DMS114 treated with DMSO at 0.1 percent for 48 hours (cell line): ENCODE data around the gene LFNG.
"Not testable (repeated sequence)": the region's sequence is repeated elsewhere in the genome, so short reads cannot be mapped to it uniquely, and the experiment has no call there.

Source experiments
- DNase-seq: peaks from one replicate; lab custom pipeline; 2025; ENCODE audit not compliant: unreplicated experiment; lab: John Stamatoyannopoulos, UW

LFNG gene

GRCh38 chr7:2542011-2542915 is 22.7 kb downstream of the LFNG start:
- no peak for DNase-seq

DNA sequence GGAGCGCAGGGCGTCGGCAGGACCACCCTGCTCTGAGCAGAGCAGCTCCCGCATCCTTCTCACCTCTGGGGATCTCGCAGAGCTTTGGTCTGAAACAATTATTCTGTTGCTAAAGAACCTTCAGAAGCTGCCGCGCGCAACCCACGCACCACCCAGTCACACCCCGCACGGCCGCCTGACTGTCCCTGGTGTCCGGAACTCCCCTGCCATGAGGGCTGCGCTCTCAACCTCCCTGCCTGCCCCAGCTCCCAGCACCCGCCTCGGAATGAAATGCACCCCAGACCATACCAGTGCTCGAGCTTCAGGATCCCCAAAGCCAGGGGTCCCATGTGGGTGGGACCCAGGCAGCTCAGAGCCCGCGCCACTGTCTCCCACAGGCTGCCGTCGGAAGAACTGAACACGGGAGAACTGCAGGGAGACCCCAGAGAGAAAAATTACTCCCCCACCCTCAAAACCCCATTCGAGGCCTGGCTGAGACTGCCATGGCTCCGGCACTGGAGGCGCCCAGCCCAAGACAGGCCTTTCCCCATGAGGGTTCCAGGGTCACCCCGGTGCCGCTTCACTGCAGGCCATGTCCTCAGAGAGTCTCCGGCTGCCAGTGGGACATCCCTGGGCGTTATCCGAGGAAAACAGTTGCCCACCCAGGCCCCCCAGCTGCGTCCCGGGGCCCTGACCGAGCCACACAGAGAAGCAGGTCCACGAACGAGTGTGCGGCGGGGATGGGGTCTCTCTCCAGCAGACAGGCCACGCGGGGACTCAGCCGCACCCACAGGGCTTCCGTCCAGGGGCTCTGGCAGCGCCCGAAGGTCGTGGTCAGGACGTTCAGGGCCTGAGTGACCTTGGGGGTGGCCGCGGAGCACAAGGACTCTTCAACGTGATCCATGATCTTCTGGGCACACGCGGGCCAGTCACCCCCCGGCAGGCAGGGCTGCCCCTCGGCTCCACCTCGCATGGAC is 23.6 kb downstream of the LFNG start:
- no peak for DNase-seq

DNA sequence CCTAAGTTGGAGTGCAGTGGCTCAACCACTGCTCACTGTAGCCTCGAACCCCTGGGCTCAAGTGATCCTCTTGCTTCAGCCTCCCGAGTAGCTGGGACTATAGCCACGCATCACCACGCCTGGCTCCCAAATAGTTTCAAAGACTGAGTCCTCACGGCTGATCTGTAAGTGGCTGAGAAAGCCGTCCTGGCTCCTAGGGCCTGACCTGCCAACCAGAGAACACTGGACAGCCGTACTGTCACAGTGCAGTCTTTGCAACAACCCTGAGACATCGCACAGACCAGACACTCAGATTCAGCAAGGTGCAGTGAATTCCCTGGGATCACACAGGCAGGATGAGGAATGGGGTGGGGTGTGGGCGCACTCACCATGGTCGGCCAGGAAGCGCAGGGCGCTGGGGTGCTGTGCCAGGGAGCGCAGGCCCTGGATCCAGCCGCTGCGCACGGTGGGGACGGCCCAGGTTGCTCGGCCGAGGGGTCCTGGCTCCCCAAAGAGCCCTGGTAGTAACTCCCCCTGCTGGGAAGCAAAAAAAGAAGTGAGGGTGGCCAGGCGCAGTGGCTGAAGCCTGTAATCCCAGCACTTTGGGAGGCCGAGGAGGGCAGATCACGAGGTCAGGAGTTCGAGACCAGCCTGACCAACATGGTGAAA is 25.1 kb downstream of the LFNG start:
- no peak for DNase-seq

- DNase-seq: no peak
These were observed 26.3 kb downstream of the LFNG start for GRCh38 chr7:2545746-2546425.

DNA sequence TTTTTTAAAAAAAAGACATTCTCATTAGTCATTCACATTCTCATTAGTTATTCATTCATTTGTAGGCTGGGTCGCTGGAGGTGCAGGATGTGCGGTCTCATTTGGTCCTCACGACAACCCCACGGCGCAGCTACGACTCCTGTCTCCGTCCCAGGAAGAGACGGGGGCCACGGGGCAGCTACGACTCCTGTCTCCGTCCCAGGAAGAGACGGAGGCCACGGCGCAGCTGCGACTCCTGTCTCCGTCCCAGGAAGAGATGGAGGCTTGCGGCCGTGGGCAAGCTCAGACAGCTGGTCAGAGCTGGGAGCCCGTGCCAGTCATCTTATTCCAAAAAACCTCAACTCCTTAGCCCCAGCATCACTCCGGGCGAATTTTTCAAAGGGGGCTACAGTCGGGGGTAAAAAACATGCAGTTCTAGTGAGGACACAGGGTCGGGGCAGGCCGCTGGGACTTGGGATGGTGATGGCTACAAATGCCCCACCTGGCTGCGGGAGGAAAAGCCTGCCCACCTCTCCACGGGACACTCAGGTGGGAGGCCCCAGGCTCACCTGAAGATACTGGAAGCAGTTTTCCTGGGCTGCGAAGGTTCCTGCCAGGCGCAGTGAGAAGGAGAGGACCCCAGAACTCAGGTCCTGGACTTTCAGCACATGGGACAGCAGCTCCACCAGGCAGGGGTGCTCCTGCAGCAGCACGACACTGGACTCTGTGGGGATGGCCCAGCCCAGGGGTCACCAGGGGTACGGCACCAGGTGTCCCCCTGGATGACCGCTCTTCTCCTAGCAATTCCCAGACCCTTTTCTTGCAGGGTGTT is 27.4 kb downstream of the LFNG start:
- DNase-seq: no peak

DNA sequence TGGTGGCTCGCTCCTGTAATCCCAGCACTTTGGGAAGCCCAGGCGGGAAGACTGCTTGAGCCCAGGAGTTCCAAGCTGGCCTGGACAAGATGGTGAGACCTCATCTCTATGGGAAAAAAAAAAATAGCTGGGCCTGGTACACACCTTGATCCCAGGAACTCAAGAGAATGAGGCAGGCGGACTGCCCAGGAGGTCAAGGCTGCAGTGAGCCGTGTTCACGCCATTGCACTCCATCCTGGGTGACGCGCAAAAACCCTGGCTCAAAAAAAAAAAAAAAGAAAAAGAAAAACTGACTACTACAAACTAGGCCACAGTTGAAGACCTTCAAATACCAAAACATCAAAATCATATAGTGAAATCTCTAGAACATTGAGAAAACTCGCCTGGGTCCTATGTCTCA is 31.8 kb downstream of the LFNG start:
- DNase-seq: no peak

DNA sequence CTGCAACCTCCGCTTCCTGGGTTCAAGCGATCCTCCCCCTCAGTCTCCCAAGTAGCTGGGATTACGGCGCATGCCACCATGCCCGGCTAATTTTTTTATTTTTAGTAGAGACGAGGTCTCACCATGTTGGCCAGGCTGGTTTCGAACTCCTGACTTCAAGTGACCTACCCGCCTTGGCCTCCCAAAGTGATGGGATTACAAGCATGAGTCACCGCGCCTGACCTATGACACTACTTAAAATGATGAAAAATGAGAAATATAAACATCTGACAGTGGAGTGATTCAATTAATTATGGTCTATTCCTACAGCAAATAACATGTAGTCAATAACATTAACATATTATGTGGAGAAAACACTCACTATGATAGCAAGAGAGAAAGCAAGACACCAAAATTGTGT is 33.5 kb downstream of the LFNG start:
- DNase-seq: no peak

DNA sequence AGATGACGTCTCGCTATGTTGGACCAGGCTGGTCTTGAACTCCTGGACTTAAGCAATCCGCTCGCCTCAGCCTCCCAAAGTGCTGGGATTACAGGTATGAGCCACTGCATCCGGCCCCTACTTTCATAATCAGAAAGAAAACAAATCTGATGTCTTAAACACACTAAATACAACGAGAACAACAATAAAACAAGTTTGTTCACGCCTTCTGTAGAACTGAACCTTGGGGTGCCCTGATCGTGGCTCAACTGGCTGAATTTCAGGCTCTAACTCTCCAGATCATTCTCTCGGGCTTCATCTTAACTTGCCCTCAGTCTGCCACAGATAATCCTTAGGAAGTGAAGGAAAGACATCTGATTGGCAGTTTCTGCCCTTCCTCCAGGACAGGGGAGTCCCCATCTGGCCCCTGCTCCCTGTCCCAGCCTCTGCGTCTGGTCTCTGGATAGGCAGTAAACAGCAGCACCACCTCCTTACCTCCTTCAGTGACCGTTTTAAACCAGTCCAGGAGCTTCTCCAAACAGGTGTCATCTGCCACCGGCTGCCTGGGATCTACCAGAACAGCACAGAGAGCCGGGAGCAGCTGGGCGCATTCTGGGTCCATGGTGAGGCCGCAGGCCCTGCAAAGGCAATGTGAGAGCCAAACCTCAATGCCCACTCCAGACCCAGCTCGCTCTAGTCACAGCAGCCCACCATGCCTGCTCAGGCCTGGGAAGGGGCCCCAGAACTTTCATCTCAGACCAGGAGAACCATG is 34.4 kb downstream of the LFNG start:
- no peak for DNase-seq

- DNase-seq: no peak
These were observed 35.1 kb downstream of the LFNG start for GRCh38 chr7:2554661-2555111.

GRCh38 chr7:2555121-2556052 is 35.8 kb downstream of the LFNG start, which contains the start of gene BRAT1:
Gene BRAT1 (minus strand): TSS chr7:2555524. CDS start chr7:2554431, 1,093 bp downstream.
- DNase-seq: peak; percentile 88

- DNase-seq: peak; percentile 74
These were observed 39.2 kb downstream of the LFNG start, which contains the start of gene IQCE for GRCh38 chr7:2558629-2559282. Gene IQCE (plus strand): TSS chr7:2558979. CDS start chr7:2559182, 203 bp downstream.

GRCh38 chr7:2559283-2559950 is 39.8 kb downstream of the LFNG start:
- no peak for DNase-seq

DNA sequence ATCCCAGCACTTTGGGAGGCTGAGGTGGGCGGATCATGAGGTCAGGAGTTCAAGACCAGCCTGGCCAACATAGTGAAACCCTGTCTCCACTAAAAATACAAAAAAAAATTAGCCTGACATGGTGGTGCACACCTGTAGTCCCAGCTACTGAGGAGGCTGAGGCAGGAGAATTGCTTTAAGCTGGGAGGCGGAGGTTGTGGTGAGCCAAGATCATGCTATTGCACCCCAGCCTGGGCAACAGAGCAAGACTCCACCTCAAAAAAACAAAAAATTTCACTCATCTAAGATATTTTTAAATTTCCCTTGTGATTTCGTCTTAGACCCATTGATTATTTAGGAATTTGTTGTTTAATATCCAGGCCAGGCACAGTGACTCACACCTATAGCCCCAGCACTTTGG is 44.4 kb downstream of the LFNG start:
- not testable (repeated sequence) for DNase-seq

GRCh38 chr7:2564970-2565540 is 45.5 kb downstream of the LFNG start:
- no peak for DNase-seq

DNA sequence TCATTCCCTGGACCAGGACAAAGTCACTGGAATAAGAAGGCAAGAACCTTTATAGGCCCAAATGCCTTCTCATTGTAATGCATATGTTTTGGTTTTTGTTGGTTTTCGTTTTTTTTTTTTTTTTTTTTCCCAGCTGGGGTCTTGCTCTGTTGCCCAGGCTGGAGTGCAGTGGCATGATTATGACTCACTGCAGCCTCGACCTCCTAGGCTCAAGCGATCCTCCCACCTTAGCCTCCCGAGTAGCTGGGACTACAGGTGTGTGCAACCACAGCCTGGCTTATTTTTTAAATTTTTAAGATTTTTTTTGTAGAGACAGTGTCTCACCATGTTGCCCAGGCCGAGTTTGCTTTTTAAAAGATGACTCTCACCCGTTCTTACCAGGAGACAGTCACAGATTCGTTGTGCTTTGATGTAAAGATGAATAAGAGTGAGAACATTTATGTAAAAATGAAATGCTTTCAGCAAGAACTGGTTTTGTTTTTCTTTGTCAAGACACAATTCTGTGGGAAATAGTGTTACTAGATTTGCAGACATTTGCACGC is 46.8 kb downstream of the LFNG start:
- no peak for DNase-seq
